Right lobe of liver (tissue), 4 donors: ENCODE measurements around the gene ZFR.

Experiments
- CTCF ChIP-seq, 4 donors: fragments of 200-600 bp in 3 of 4; fragments of 450-650 bp in 1 of 4; IDR thresholded peaks; one replicate each; pipeline versions ENCODE4 v1.5.1 to v1.8.0; 2016 to 2022; ENCODE audit warnings: antibody characterized with exemption in 4 of 4, mild to moderate bottlenecking in 2 of 4
- POLR2A ChIP-seq: fragments of 450-650 bp; IDR thresholded peaks from one replicate; pipeline ENCODE4 v1.6.1; 2017; ENCODE audit warnings: antibody characterized with exemption, mild to moderate bottlenecking
- donor health status: DM: no; HTN: no; CAD: no.
- donor health status: DM: no; HTN: no; CAD: no.
- donor health status: DM: no; HTN: yes; CAD: no.

- TF ChIP-seq POLR2A (no peak), CTCF (IDR thresholded peaks at IDR 0.05) (no peak)
Observed at GRCh38 chr5:32487424-32487823, 42.9 kb upstream of the ZFR start.
